ENCODE results near the gene APBA2.

The APBA2 gene

GRCh38 chr15:28897861-28898585 lies 12.2 kb downstream of the APBA2 start:
- DNase-seq: no peak

GRCh38 chr15:28899061-28899738 lies 13.4 kb downstream of the APBA2 start:
- no peak for DNase-seq

- DNase-seq: no peak
Measured at GRCh38 chr15:28900041-28900891, 14.5 kb downstream of the APBA2 start.

- no peak for DNase-seq
Measured at GRCh38 chr15:28900892-28901586, 15.3 kb downstream of the APBA2 start.

GRCh38 chr15:28901587-28901980 lies 15.8 kb downstream of the APBA2 start:
- DNase-seq: no peak

- no peak for DNase-seq
Measured at GRCh38 chr15:28901987-28902745, 16.4 kb downstream of the APBA2 start.

GRCh38 chr15:28902856-28903255 lies 17.1 kb downstream of the APBA2 start:
- DNase-seq: no peak

- no peak for DNase-seq
Measured at GRCh38 chr15:28903555-28903954, 17.8 kb downstream of the APBA2 start.

GRCh38 chr15:28904003-28904402 lies 18.2 kb downstream of the APBA2 start:
- DNase-seq: no peak

- DNase-seq: no peak
Measured at GRCh38 chr15:28904541-28905315, 19.0 kb downstream of the APBA2 start.

- no peak for DNase-seq
Measured at GRCh38 chr15:28907338-28907960, 21.7 kb downstream of the APBA2 start.

- no peak for DNase-seq
Measured at GRCh38 chr15:28909958-28910500, 24.3 kb downstream of the APBA2 start.

GRCh38 chr15:28911310-28911931 lies 25.6 kb downstream of the APBA2 start:
- DNase-seq: no peak

GRCh38 chr15:28912422-28912821 lies 26.6 kb downstream of the APBA2 start:
- no peak for DNase-seq

GRCh38 chr15:28913171-28913765 lies 27.5 kb downstream of the APBA2 start:
- no peak for DNase-seq

- DNase-seq: no peak
Measured at GRCh38 chr15:28914046-28914445, 28.3 kb downstream of the APBA2 start.

- DNase-seq: no peak
Measured at GRCh38 chr15:28914483-28915023, 28.8 kb downstream of the APBA2 start.

- no peak for DNase-seq
Measured at GRCh38 chr15:28915041-28915810, 29.5 kb downstream of the APBA2 start.

- DNase-seq: no peak
Measured at GRCh38 chr15:28915935-28916334, 30.2 kb downstream of the APBA2 start.
